ENCODE data around the gene OSBPL9. TPM values are rescaled to one million over a fixed set of nuclear protein-coding genes. Genes with fewer than 3 reads are reported as not detected.

OSBPL9 gene
- total and polyA plus RNA-seq, 10 of the 15 experiments (the other 5 are each of a cell fraction or from before 2014, with no cell fraction given), result 25.9 to 156 (median 108) TPM

DNA sequence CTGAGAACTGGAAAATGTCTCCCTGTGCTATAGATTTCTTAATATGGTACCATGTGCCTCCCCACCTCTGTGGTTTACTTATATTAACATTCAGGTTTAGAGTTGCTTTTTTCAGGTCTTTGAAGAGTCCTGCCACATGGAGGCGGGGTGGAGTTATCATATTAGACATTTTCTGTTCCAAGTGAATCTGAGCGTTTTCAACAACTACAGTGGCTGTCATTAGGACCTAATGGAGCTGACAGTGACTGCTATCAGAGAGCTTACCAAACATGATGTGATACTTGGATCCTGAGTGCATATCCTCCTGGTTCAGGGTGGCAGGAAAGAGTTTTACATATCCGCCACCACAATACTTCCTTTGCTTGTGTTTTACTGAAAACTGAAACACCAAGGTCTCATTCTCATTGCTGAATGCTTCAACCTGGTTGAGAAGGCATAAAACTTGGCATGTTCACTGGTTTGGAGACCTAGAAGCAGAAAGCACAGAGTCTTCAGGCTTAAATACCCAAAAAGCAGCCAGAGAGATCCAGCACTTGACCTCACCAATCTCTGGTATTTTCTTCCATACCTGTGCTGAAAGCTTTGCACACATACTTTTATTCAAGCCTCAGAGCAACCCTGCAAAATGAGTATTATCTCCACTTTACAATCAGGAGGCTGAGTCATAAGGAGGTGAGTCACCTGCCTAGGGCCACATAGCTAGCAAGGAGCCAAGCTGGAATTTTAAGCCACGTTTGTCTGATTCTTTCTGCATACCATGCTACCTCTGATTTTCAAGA lies 47.4 kb upstream of the OSBPL9 start (continued):
- TF ChIP-seq, protein P1, sequence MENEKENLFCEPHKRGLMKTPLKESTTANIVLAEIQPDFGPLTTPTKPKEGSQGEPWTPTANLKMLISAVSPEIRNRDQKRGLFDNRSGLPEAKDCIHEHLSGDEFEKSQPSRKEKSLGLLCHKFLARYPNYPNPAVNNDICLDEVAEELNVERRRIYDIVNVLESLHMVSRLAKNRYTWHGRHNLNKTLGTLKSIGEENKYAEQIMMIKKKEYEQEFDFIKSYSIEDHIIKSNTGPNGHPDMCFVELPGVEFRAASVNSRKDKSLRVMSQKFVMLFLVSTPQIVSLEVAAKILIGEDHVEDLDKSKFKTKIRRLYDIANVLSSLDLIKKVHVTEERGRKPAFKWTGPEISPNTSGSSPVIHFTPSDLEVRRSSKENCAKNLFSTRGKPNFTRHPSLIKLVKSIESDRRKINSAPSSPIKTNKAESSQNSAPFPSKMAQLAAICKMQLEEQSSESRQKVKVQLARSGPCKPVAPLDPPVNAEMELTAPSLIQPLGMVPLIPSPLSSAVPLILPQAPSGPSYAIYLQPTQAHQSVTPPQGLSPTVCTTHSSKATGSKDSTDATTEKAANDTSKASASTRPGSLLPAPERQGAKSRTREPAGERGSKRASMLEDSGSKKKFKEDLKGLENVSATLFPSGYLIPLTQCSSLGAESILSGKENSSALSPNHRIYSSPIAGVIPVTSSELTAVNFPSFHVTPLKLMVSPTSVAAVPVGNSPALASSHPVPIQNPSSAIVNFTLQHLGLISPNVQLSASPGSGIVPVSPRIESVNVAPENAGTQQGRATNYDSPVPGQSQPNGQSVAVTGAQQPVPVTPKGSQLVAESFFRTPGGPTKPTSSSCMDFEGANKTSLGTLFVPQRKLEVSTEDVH (IDR thresholded peaks at IDR 0.05; ENCODE audit: low read depth, partially characterized antibody), result no peak
- TF ChIP-seq RAD51 (IDR thresholded peaks at IDR 0.05), result no peak
- TF ChIP-seq, protein P2, sequence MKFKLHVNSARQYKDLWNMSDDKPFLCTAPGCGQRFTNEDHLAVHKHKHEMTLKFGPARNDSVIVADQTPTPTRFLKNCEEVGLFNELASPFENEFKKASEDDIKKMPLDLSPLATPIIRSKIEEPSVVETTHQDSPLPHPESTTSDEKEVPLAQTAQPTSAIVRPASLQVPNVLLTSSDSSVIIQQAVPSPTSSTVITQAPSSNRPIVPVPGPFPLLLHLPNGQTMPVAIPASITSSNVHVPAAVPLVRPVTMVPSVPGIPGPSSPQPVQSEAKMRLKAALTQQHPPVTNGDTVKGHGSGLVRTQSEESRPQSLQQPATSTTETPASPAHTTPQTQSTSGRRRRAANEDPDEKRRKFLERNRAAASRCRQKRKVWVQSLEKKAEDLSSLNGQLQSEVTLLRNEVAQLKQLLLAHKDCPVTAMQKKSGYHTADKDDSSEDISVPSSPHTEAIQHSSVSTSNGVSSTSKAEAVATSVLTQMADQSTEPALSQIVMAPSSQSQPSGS (IDR thresholded peaks at IDR 0.05; ENCODE audit: low read length), result peak; percentile 74; the same call in 1 of the 2 replicates
- TF ChIP-seq, protein P3, sequence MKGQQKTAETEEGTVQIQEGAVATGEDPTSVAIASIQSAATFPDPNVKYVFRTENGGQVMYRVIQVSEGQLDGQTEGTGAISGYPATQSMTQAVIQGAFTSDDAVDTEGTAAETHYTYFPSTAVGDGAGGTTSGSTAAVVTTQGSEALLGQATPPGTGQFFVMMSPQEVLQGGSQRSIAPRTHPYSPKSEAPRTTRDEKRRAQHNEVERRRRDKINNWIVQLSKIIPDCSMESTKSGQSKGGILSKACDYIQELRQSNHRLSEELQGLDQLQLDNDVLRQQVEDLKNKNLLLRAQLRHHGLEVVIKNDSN (IDR thresholded peaks at IDR 0.05; ENCODE audit: borderline replicate concordance, extremely low read length, insufficient read depth, low read depth, low read length), result no peak
- TF ChIP-seq YBX1 (IDR thresholded peaks at IDR 0.05), result no peak
- TF ChIP-seq EZH2 (IDR thresholded peaks at IDR 0.05; ENCODE audit: borderline replicate concordance, control insufficient read depth, low read depth, low read length), result no peak
- TF ChIP-seq, protein P4, sequence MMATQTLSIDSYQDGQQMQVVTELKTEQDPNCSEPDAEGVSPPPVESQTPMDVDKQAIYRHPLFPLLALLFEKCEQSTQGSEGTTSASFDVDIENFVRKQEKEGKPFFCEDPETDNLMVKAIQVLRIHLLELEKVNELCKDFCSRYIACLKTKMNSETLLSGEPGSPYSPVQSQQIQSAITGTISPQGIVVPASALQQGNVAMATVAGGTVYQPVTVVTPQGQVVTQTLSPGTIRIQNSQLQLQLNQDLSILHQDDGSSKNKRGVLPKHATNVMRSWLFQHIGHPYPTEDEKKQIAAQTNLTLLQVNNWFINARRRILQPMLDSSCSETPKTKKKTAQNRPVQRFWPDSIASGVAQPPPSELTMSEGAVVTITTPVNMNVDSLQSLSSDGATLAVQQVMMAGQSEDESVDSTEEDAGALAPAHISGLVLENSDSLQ (IDR thresholded peaks at IDR 0.05), result 0 out of 2 replicates have a peak, but pooled peaks have one; percentile 22
- TF ChIP-seq MXI1 (IDR thresholded peaks at IDR 0.05; ENCODE audit: low read depth, low read length), result no peak
- TF ChIP-seq, protein P5, sequence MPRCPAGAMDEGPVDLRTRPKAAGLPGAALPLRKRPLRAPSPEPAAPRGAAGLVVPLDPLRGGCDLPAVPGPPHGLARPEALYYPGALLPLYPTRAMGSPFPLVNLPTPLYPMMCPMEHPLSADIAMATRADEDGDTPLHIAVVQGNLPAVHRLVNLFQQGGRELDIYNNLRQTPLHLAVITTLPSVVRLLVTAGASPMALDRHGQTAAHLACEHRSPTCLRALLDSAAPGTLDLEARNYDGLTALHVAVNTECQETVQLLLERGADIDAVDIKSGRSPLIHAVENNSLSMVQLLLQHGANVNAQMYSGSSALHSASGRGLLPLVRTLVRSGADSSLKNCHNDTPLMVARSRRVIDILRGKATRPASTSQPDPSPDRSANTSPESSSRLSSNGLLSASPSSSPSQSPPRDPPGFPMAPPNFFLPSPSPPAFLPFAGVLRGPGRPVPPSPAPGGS (IDR thresholded peaks at IDR 0.05; ENCODE audit: borderline replicate concordance, insufficient read depth, low read depth, low read length, poor library complexity, severe bottlenecking), result no peak
- no peak for TF ChIP-seq GABPA (IDR thresholded peaks at IDR 0.05; ENCODE audit: low read depth)
- TF ChIP-seq BACH1 (IDR thresholded peaks at IDR 0.05; ENCODE audit: borderline replicate concordance), result no peak
- TF ChIP-seq NFIC (IDR thresholded peaks at IDR 0.05; ENCODE audit: low read depth, low read length), result peak; percentile 82
- TF ChIP-seq CHD4 (IDR thresholded peaks at IDR 0.05), result no peak
- TF ChIP-seq, protein P6, sequence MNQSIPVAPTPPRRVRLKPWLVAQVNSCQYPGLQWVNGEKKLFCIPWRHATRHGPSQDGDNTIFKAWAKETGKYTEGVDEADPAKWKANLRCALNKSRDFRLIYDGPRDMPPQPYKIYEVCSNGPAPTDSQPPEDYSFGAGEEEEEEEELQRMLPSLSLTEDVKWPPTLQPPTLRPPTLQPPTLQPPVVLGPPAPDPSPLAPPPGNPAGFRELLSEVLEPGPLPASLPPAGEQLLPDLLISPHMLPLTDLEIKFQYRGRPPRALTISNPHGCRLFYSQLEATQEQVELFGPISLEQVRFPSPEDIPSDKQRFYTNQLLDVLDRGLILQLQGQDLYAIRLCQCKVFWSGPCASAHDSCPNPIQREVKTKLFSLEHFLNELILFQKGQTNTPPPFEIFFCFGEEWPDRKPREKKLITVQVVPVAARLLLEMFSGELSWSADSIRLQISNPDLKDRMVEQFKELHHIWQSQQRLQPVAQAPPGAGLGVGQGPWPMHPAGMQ (IDR thresholded peaks at IDR 0.05; ENCODE audit: borderline replicate concordance), result no peak
- no peak for TF ChIP-seq HDGF (IDR thresholded peaks at IDR 0.05)
- TF ChIP-seq CBX5 (IDR thresholded peaks at IDR 0.05; ENCODE audit: low read depth), result 0 out of 2 replicates have a peak, but pooled peaks have one; percentile 53
- TF ChIP-seq CREM (IDR thresholded peaks at IDR 0.05; ENCODE audit: low read depth), result no peak
- peak; percentile 52; the same call in 1 of the 2 replicates for TF ChIP-seq FOXM1 (IDR thresholded peaks at IDR 0.05; ENCODE audit: low read depth, low read length)
